Left ventricle myocardium superior (tissue), 1 donor: ENCODE measurements around the gene PDE6C. TPM values are rescaled to one million over a fixed set of nuclear protein-coding genes. Genes with fewer than 3 reads are reported as not detected.
A peak's percentile ranks its signal among the peaks of the same experiment; 100 is the strongest.

ENCODE experiments used
- ATAC-seq: fragments of 200-7000 bp; cut with Tn5 transposase; one replicate; pipeline ENCODE4 v1.9.1; 2020; ENCODE audit warnings: mild to moderate bottlenecking, moderate library complexity
- DNase-seq: peaks from one replicate; pipeline ENCODE4 v3.0.0-alpha.2; 2020
- intact Hi-C: fragments of 100-400 bp; cut with micrococcal nuclease; formaldehyde crosslinking; loops from one replicate; pipeline ENCODE4 v1.11.0; 2022
- total RNA-seq: library from RNA; stranded (reverse); fragmentation: NEBNext Ultra II Directional; extraction: Animal tissue kit (Norgen Biotek cat#: 25700); gene quantifications from one replicate; pipeline ENCODE4 v1.2.1, GENCODE V29; 2021
- donor health status: DM: no; HTN: yes; CAD: no; lungs with severe emphysema.

Gene PDE6C
- total RNA-seq, 1 donor from 2014 or later, result not detected

DNA sequence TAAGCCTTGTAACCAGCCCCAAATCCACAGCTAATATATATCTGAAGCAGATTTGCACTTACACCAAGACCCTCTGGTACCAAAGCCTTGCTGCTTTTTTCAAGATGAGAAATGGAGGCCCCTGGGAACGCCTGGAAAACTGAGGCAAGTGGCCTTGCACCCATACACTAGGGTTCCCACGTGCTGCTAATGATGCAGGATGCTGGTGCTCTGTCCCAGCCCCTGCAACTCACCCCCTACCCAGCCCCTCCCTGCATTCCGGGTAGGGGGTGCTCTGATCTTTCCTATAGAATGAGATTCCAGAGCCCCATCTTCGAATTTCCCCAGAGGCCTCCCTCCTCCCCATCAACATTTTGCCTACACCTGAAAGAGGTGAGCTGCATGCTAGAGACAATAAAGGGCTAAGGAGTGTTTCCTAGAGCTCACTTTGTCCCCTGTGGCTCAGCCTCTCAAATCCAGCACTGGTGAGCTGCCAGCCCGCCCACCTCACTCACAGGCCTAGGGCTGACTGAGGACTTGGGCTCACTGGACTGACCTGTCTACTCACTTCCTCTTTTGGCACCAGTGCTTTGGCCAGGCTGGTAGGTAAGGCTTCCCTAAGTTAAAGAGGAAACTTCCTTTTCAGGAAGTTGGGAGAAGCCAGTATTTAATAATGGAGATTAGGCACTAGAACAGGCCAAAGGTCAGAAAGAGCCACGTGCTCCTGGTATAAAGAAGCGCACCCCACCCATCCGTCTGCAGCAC is 21.1 kb upstream of the PDE6C start:
- DNase-seq (no peak), ATAC-seq (peak; percentile 27)
- intact Hi-C loops, result no loop called here

DNA sequence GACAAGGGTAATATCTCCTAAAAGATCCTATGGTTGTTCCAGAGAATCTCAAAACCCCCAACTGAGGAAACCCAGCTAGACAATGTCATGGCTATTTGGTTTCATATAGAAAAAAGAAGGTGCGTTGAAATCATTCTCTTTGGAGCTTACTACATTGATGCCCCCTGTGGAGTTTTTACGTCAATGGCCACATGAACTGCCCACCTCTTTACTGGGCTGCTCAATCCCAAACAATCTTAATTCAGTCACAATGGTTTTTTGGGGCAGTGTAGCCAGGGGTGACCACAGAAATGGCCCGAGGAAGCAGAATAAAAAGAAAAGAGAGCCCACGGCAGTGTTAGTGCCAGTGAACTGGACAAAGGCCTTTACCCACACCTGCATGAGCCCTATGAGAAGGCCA is 19.1 kb upstream of the PDE6C start:
- no peak for ATAC-seq
- intact Hi-C loops, result no loop called here
- DNase-seq, result no peak

DNA sequence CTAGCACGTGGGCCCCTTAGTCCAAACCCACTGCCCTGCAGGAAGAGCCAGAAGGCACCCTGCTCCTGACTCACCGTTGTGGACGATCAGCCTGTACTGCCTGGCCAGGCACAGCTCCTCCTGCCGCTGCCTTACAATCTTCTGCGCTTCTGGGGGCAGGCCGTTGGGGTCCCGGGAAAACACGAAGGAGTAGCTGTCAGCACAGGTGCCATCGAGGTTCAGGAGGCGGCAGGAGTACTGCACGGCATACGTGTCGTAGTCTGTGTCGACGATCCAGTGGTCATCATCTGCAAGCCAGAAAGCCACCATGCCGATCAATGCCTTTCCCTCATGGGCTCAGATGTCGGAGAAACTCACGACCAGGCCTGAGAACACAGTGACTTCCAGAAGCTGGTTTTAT is 18.6 kb upstream of the PDE6C start:
- ATAC-seq (no peak), DNase-seq (no peak)
- intact Hi-C loops, result no loop called here

DNA sequence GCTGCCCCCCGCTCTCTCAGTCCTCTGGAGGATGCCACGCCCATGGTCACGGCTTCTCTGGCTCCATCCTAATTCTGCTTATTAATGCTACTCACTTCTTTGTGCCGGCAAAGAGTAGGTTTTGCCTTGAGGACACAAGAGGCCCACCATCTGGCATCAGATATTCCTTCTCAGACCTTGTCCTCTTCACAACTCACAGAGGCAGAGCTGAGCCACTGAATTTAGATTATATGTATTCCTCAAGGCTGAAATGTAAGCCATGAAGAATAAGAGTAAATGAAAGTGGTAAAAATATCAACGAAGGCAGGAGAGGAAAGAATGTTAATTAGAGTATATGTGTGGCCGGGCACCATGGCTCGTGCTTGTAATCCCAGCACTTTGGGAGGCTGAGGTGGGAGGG is 17.8 kb upstream of the PDE6C start:
- intact Hi-C loops, result no loop called here
- ATAC-seq, result no peak
- no peak for DNase-seq

DNA sequence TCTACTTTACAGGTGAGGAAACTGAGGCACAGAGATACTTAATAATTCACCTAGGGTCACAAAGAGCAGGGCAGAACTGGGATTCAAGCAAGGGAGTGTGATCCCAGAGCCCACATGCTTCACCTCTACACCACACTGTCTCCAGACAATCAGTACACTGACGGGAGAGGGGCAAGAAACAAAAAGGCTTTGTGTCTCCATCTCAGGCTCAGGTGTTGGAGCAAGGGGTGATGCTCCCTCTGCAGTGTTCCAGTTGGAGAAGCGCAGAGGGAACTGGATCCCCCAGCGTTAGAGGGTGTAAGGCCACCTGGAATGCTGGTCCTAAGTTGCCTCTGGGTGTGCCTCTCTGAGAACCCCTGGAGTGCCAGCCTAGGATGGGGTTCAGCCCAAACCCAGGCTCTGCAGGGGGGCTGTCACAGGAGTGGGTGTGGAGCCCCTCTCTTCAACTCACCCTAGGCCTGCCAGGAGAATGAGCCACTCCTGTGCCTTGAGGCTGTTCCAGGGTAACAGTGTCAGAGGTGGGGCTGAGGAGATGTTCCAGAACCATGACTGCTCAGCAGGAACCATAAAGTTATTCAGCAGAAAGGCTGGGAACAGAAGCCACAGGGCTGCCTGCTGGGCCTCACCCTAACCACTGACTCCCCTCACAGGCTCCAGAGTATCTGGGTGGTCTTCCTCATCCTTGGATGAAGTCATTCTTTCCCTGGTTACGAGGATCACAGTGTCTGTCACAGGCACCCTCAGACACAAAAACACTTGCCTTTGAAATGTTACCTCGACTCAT is 16.8 kb upstream of the PDE6C start:
- DNase-seq, result no peak
- no peak for ATAC-seq
- intact Hi-C loops, result no loop called here

DNA sequence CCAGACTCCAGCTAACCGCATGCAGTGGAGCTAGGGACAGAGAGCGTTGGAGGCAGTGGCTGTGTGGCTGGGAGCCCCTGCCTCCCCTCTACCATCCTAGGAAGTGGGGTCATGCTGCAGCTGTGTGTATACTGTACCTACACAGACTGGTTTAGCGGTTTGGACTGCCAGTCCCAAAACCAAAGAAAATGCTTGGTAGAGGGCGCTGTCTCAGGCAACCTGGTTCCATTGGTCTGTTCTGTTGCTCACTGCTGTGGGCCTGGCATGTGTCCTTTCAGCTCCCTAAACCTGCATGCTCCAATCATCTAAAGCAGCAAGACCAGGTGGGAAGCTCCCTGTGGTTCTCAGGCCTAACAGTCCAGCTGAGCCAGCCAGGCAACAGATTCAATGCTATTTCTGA is 15.8 kb upstream of the PDE6C start:
- ATAC-seq, result no peak
- DNase-seq, result no peak
- intact Hi-C loops, result no loop called here

DNA sequence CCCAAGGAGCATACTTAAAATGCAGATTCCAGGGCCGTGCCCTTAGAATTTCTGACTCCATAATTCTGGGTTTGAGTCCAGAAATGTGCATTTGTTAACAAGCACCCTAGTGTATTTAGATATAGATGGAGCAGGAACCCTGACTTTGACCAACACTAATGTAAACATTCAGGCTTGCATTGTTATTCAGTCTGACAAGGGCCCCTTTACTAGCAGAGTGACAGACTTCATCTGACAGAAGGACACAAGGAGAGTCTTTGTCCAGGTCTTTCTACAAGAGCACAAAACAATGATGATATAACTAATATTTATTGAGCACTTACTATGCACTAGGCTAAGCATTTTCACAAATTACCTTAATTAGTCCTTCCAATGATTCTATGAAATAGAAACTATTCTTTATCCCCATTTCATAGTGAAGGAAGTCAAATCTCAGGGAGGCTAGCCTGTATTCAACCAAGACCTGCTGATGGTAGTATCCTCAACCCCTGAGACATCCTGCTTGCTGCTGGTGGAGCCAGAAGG is 15.2 kb upstream of the PDE6C start:
- no peak for ATAC-seq
- intact Hi-C loops, result no loop called here
- no peak for DNase-seq

DNA sequence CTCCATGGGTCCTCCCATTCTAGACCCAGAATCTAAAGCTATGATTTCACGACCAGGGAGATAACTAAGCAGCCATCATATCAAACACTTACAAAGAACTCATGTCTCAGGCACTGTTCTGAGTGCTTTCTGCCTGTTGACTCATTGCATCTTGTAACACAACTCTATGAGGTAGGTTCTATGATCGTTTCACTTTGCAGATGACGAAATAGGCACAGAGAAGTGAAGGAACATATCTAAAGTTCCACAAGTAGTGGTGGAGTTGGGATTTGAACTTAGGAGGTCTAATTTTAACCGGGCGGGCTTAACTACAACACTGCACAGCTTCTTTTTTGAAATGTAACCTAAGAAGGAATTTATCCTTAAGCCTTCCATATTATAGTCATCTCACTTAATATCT is 14.2 kb upstream of the PDE6C start:
- intact Hi-C loops, result no loop called here
- DNase-seq (no peak), ATAC-seq (no peak)

DNA sequence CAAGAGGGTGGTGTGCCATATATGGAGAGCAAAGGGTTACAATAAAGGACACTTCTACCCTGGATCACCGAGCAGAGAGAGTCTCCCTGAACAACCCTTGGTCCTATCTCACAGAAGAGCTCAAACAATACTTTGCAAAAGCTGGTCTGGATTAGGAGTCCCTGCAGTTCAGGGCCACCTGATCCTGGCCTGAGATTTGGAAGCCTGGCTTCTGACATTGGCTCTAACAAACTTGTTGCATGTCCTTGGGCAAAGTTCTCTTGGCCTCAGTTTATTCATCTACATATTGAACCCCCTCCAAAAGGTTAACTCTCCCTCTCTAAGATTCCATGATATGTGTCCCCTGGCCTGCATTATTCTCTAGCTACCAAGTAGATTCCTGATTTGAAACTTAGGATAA is 13.0 kb upstream of the PDE6C start:
- intact Hi-C loops, result no loop called here
- DNase-seq (no peak), ATAC-seq (no peak)

DNA sequence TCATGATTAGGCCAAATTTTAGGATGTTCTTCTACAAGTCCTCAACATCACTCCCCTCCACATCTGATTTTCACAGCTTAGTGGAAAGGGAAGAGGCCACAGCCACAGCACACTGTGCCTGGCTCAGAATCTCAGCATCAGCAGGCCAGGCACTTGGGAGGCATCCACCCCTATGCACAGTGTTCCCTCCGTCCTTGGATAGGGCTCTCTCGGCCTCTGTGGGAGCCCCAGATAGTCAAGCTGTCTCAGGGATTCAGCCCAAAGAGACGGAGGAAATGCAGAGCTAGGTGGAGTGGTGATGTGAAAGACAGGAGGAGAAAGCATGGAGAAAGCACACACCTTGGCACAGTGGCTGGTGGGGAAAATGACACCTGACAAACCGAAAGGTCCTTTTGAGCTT is 12.6 kb upstream of the PDE6C start:
- ATAC-seq (no peak), DNase-seq (no peak)
- intact Hi-C loops, result no loop called here

DNA sequence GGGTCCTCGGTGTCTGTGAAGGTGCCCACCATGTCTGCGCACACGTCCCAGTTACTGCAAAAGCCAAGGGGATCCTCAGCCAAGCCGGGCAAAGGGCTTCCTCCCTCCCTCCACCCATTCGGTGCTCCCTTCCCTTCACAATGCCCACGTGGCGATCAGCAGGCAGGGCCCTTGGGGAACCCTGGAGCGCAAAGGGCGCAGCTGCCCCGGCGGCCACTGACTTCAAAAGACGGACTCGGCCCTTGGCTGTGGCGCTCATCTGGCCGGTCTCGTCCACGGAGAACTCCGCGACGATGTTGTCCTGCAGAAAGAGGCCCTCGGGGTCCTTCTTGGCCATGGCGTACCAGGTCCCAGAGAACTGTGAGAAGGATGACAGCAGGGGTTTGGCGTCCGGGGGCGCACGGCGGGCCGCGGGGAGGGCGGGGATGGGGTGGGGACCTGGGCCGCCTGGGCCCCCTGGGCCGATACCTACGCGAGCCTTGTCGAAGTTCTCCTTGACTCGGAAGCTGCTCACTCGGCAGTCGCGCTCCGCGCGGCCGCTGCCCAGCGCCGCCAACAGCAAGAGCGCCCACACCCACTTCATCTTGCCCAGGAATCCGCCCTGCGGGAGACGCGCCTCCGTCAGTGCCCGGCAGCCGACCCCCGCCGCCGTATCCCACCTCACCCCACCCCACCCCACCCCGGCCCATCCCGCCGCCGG is 11.7 kb upstream of the PDE6C start:
- intact Hi-C loops, result no loop called here
- ATAC-seq (peak; percentile 28), DNase-seq (peak; percentile 42)

DNA sequence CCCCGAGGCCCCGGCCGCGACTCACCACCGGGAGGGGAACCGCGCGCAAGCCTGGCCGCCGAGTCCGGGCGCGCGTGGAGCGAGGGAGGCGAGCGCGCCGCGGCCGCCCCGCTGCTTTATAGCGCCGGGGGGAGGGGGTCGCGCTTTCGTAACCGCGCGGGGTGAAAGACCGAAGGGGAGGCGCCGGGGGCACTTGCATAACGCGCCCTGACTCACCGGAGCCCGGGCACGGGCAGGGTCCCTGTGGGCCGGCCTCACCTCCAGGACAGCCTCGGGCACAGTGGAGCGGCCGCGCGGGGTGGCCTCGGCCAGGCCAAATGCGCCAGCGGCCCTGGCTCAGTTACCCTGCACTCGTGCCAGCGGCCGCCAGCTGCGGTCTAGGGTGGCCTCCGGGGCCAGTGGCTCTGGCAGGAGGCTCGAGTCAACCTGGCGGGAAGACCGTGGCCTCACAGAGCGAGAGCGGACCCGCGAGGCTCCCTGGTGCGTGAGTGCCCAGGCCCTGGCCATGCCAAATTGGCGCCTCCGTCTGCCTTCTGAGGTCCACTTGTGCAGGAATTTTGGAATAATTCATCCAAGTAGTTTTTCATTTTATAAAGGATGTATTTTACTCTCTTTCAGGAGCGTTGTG is 11.1 kb upstream of the PDE6C start, which contains the start of gene RBP4:
Gene RBP4 (minus strand): TSS at position 90 of the 628 bp plus-strand sequence. CDS start 207 bp downstream, outside the sequence.
- intact Hi-C loops, result no loop called here
- ATAC-seq, result no peak
- peak; percentile 32 for DNase-seq

DNA sequence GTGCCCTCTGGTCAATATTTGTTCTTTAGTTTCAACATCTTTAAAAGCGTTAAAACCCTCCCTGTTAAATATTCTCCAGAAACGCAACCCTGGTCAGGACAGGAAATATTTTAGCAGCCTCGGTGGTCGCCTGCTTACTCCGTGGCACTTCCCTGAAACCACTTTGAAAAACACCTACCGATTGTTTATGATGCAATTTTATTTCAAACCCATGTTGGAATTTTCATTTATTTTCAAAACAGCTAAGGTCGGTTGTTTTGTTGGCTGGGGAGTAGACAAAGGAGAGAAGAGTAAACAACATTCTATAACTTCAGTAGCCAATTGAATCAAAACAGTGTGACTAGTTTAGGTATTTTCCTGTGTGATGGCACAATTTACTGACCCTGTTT is 10.6 kb upstream of the PDE6C start:
- no peak for DNase-seq
- intact Hi-C loops, result no loop called here

DNA sequence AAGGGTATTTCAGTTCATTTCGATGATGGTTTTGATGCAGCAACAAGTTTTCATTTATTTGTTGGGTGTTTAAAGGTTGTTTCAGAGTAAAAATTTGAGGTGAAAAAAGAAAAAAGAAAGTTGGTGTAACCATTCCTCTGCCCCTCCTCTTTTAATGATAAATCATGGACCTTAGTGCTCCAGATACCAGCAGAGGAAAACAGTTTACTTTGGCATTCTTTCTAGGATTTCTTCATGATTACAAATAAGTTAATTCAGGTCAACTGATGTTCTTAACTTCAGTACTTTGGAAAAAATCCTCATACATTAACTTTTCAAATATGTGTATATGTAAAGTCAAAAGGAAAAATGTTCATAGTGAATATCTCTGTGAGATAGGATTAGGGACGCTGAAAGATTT is 9.3 kb upstream of the PDE6C start:
- intact Hi-C loops, result no loop called here
- DNase-seq, result no peak
- no peak for ATAC-seq

More for the DNA sequence above, 10.6 kb upstream of the PDE6C start:
- ATAC-seq, result no peak

DNA sequence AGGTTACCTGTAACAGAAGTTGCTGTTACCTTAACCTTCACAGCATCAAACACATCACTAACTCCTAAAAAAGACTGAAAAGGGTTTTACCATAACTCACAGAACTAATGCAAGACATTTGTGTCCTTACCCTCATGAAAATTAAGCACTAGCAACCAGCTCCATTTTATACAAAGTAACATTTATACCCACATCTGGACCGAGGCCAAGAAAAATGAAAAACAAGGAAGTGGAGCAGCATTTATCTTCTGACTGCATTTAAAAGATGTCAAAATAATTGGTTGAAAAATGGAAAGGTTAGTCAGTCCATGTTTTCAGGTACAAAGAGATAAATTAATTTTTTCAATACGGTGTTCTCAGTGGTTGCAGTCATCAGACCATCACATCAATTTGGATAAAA is 8.2 kb upstream of the PDE6C start:
- intact Hi-C loops, result no loop called here
- no peak for ATAC-seq

DNA sequence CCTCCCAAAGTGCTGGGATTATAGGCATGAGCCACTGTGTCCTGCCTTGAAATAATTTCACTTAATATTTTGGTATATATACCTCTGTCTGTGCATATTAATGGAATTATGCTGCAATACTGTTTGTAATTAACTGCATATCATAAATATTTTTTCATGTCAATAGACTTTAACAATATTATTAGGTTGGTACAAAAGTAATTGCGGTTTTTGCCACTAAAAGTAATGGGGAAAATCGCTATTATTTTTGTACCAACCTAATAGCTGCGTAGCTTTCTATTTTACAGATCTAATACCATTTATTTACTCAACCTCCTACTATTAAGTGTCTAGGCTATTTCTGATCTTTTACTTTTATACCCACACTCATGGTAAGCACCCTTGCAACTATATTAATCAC is 3.9 kb upstream of the PDE6C start:
- intact Hi-C loops, result no loop called here
- DNase-seq, result no peak
- ATAC-seq, result no peak

More for the DNA sequence above, 8.2 kb upstream of the PDE6C start:
- no peak for DNase-seq

DNA sequence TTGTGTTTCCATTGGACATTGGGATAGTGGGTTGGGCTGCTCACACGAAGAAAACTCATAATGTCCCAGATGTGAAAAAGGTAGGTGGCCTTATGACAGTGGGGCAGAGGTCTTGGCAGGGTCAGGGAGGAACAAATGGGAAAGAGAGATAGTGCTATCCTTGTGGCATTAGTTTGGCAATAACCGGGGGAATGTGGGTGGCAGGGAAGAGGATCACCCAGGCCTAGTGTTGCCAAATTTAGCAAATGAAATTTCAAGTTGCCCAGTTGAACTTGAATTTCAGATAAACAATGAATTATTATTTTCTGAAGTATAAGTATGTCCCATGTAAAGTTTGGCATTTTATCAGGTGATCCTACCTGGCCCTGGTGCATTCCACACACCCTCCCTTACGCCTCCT is 789 bp downstream of the PDE6C start:
- ATAC-seq, result no peak
- intact Hi-C loops, result no loop called here

DNA sequence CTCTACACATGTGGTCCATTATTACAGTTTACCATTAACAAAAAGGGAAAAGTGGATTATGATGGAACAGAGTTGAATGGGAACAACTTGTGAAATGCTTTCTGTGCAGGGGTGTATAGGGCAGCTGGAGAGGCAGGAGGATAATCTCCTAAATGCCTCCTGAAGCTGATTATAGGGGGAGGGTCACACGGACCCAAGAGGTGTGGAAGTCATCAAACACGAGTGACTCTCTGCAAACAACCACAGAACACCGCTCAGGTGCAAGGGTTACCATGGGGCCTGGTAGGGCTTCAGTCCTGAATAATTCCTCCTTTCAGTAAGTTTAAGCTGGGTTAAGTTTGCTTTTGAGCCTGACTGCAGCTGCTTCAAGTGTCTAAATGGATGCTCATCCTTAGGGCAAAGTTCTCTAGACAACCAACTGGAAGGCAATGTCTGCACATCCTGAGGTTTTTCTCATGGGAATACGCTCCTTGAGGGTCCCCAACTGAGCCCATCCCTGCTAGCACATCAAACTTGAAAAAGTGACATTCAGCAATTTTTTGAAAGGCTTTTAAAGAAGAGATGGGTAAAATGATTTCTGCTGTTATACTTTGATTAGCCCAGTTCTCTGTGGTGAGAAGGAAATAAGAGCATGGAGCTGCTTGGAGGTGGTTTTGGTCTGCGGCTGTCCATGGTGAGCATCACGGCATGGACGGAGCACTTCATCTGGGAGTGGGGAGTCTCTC is 1.9 kb downstream of the PDE6C start:
- intact Hi-C loops, result no loop called here
- ATAC-seq (no peak), DNase-seq (no peak)

More for the DNA sequence above, 789 bp downstream of the PDE6C start:
- no peak for DNase-seq
